GM12878 (cell line): ENCODE data around the gene ARPC1A.

Source experiments
- BMI1 ChIP-seq: fragments of 450-650 bp; IDR thresholded peaks from 2 replicates; pipeline ENCODE4 v1.6.1; 2016; ENCODE audit warnings: mild to moderate bottlenecking, moderate library complexity, borderline replicate concordance
- CEBPB ChIP-seq, 2 experiments: fragments of 150-350 bp in 1 of 2; IDR thresholded peaks; 2 replicates each; pipeline ENCODE4 v1.6.1; 2012 to 2014; ENCODE audit warnings: low read depth in 2 of 2, low read length in 2 of 2, borderline replicate concordance in 1 of 2, inconsistent platforms in 1 of 2
- NFYA ChIP-seq: IDR thresholded peaks from 2 replicates; pipeline ENCODE4 v1.6.1; 2011; ENCODE audit warnings: low read depth, mild to moderate bottlenecking, low read length, improper control_type of control experiment, borderline replicate concordance
- POLR2AphosphoS2 ChIP-seq: IDR thresholded peaks from 2 replicates; pipeline ENCODE4 v1.6.1; 2011; ENCODE audit warnings: low read depth, mild to moderate bottlenecking, low read length, improper control_type of control experiment, moderate library complexity
- RCOR1 ChIP-seq: conservative IDR thresholded peaks from 2 replicates; pipeline ENCODE4 v1.6.1; 2012; ENCODE audit warnings: low read depth, low read length, improper control_type of control experiment

DNA sequence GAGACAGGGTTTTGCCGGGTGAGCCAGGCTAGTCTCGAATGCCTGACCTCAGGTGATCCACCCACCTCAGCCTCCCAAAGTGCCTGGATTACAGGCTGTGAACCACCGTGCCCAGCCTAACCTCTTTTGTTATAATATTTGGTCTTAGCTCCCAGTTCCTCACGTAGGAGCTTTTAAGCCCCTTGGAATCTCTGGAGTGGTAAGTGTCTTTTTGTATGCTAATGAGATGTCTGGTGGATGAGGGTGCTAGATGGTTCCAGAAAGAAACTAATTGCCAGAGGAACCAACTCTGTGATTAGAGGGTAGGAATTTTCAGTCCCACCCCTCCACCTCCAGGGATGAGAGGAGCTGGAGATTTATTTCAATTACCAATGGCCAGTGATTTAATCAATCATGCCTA, 5.3 kb upstream of the ARPC1A start:
- TF ChIP-seq NFYA (no peak), BMI1 (no peak), RCOR1 (no peak), POLR2AphosphoS2 (no peak), CEBPB (IDR thresholded peaks at IDR 0.05; ENCODE audit: borderline replicate concordance in 1 of 2, low read depth in 2 of 2, low read length in 2 of 2) (no peak)
